Measurements from ENCODE around the gene SMYD4.
"Not testable (repeated sequence)": the region's sequence is repeated elsewhere in the genome, so short reads cannot be mapped to it uniquely, and the experiment has no call there.

SMYD4 gene

GRCh38 chr17:1820528-1821252 is 9.0 kb downstream of the SMYD4 start:
- DNase-seq: no peak

- DNase-seq: no peak
Observed at GRCh38 chr17:1813088-1813487, 16.6 kb downstream of the SMYD4 start.

- no peak for DNase-seq
Observed at GRCh38 chr17:1810450-1811103, 19.1 kb downstream of the SMYD4 start.

GRCh38 chr17:1809815-1810214 is 19.9 kb downstream of the SMYD4 start:
- not testable (repeated sequence) for DNase-seq

GRCh38 chr17:1808644-1809043 is 21.1 kb downstream of the SMYD4 start:
- no peak for DNase-seq

- DNase-seq: no peak
Observed at GRCh38 chr17:1807890-1808289, 21.8 kb downstream of the SMYD4 start.

GRCh38 chr17:1803280-1803679 is 26.4 kb downstream of the SMYD4 start:
- no peak for DNase-seq

- no peak for DNase-seq
Observed at GRCh38 chr17:1802429-1802828, 27.3 kb downstream of the SMYD4 start.

- no peak for DNase-seq
Observed at GRCh38 chr17:1800712-1801111, 29.0 kb downstream of the SMYD4 start.

GRCh38 chr17:1800240-1800639 is 29.5 kb downstream of the SMYD4 start:
- no peak for DNase-seq

GRCh38 chr17:1797846-1798245 is 31.9 kb downstream of the SMYD4 start:
- not testable (repeated sequence) for DNase-seq

GRCh38 chr17:1797323-1797722 is 32.4 kb downstream of the SMYD4 start:
- no peak for DNase-seq

GRCh38 chr17:1796800-1797199 is 32.9 kb downstream of the SMYD4 start:
- peak; percentile 17 for DNase-seq

GRCh38 chr17:1793447-1793806 is 36.3 kb downstream of the SMYD4 start:
- no peak for DNase-seq

- DNase-seq: no peak
Observed at GRCh38 chr17:1792495-1793446, 36.9 kb downstream of the SMYD4 start.

GRCh38 chr17:1789936-1790335 is 39.8 kb downstream of the SMYD4 start:
- DNase-seq: peak; percentile 16

- DNase-seq: peak; percentile 51
Observed at GRCh38 chr17:1787301-1787902, 42.3 kb downstream of the SMYD4 start.

- DNase-seq: no peak
Observed at GRCh38 chr17:1786708-1787107, 43.0 kb downstream of the SMYD4 start.

GRCh38 chr17:1785930-1786329 is 43.8 kb downstream of the SMYD4 start:
- DNase-seq: no peak

- DNase-seq: peak; percentile 80
Observed at GRCh38 chr17:1783834-1784611, 45.7 kb downstream of the SMYD4 start.

GRCh38 chr17:1783271-1783670 is 46.4 kb downstream of the SMYD4 start:
- DNase-seq: peak; percentile 63

GRCh38 chr17:1782171-1782567 is 47.5 kb downstream of the SMYD4 start:
- DNase-seq: no peak

All from suppressor macrophage treated with lipopolysaccharide for 4 hours (primary cell).